Measurements from ENCODE around the gene CASP4.

- TF ChIP-seq CTCF (IDR thresholded peaks at IDR 0.05; ENCODE audit: poor library complexity, severe bottlenecking) (no peak), POLR2AphosphoS5 (IDR thresholded peaks at IDR 0.05) (no peak), EP300 (conservative IDR thresholded peaks at IDR 0.05; ENCODE audit: poor library complexity, severe bottlenecking) (no peak), EZH2 (IDR thresholded peaks at IDR 0.05; ENCODE audit: borderline replicate concordance, insufficient read depth, low read length, poor library complexity, severe bottlenecking) (no peak), REST (IDR thresholded peaks at IDR 0.05; ENCODE audit: borderline replicate concordance) (no peak), RAD21 (conservative IDR thresholded peaks at IDR 0.05) (no peak), SMC3 (conservative IDR thresholded peaks at IDR 0.05; ENCODE audit: poor library complexity) (no peak)
Observed at GRCh38 chr11:104965735-104966134, 2.6 kb downstream of the CASP4 start.

All from neural cell (in vitro differentiated cells).